SK-N-SH (cell line): ENCODE results near the gene ABLIM1.

Experiments
- EP300 ChIP-seq, 2 experiments: IDR thresholded peaks; 2 replicates each; pipeline versions ENCODE4 v1.4.0 to v1.6.1; 2012; ENCODE audit warnings: borderline replicate concordance in 1 of 2, low read depth in 1 of 2, low read length in 1 of 2
- EZH2phosphoT487 ChIP-seq: fragments of 200-600 bp; sonication (generic); IDR thresholded peaks from 2 replicates; pipeline ENCODE4 v1.6.1; 2017; ENCODE audit warnings: low read depth, mixed run types, mild to moderate bottlenecking, antibody characterized with exemption, moderate library complexity, borderline replicate concordance
- MAX ChIP-seq: IDR thresholded peaks from 2 replicates; pipeline ENCODE4 v1.4.0; 2012; ENCODE audit warnings: low read depth
- POLR2AphosphoS5 ChIP-seq: IDR thresholded peaks from 2 replicates; pipeline ENCODE4 v1.6.1; 2012; ENCODE audit warnings: low read depth, low read length
- RCOR1 ChIP-seq: fragments of 150-350 bp; IDR thresholded peaks from 2 replicates; pipeline ENCODE4 v1.6.1; 2017; ENCODE audit warnings: antibody characterized with exemption, low read length
- RXRA ChIP-seq: IDR thresholded peaks from 2 replicates; pipeline ENCODE4 v1.4.0; 2012; ENCODE audit warnings: low read depth, mild to moderate bottlenecking, borderline replicate concordance
- SIN3A ChIP-seq: IDR thresholded peaks from 2 replicates; pipeline ENCODE4 v1.6.1; 2012; ENCODE audit warnings: low read depth, mild to moderate bottlenecking, low read length, moderate library complexity, borderline replicate concordance
- TEAD4 ChIP-seq: IDR thresholded peaks from 2 replicates; pipeline ENCODE4 v1.4.0; 2012; ENCODE audit warnings: mild to moderate bottlenecking, borderline replicate concordance; ENCODE audit not compliant: insufficient read depth
- USF1 ChIP-seq: IDR thresholded peaks from 2 replicates; pipeline ENCODE4 v1.4.0; 2012; ENCODE audit warnings: low read depth, borderline replicate concordance
- TF ChIP-seq, protein P1 (sequence below): fragments of 200-600 bp; sonication (generic); IDR thresholded peaks from 2 replicates; pipeline ENCODE4 v1.6.1; 2017; ENCODE audit warnings: antibody characterized with exemption, mild to moderate bottlenecking, moderate library complexity
- TF ChIP-seq, protein P2 (sequence below): IDR thresholded peaks from 2 replicates; pipeline ENCODE4; 2012
- TF ChIP-seq, protein P3 (sequence below): IDR thresholded peaks from 2 replicates; pipeline ENCODE4 v1.6.1; 2012; ENCODE audit warnings: mild to moderate bottlenecking, low read depth, low read length, moderate library complexity

DNA sequence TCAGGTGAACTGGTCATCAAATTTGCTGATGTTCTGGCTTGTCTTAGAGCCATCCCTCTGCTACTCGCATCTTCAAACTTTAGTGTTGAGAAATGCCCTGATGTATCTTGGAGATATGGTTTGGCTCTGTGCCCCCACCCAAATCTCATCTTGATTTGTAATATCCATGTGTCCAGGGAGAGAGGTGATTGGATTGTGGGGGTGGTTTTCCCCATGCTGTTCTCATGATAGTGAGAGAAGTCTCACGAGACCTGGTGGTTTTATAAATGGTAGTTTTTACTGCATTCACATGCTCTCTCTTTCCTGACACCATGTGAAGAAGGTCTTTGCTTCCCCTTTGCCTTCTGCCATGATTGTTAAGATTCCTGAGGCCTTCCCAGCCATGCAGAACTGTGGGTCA lies 179.8 kb downstream of the ABLIM1 start:
- TF ChIP-seq, protein P1, sequence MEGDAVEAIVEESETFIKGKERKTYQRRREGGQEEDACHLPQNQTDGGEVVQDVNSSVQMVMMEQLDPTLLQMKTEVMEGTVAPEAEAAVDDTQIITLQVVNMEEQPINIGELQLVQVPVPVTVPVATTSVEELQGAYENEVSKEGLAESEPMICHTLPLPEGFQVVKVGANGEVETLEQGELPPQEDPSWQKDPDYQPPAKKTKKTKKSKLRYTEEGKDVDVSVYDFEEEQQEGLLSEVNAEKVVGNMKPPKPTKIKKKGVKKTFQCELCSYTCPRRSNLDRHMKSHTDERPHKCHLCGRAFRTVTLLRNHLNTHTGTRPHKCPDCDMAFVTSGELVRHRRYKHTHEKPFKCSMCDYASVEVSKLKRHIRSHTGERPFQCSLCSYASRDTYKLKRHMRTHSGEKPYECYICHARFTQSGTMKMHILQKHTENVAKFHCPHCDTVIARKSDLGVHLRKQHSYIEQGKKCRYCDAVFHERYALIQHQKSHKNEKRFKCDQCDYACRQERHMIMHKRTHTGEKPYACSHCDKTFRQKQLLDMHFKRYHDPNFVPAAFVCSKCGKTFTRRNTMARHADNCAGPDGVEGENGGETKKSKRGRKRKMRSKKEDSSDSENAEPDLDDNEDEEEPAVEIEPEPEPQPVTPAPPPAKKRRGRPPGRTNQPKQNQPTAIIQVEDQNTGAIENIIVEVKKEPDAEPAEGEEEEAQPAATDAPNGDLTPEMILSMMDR: no peak
- TF ChIP-seq EZH2phosphoT487 (no peak), RXRA (no peak), USF1 (no peak), SIN3A (no peak), POLR2AphosphoS5 (no peak), EP300 (IDR thresholded peaks at IDR 0.05; ENCODE audit: borderline replicate concordance in 1 of 2, low read depth in 1 of 2, low read length in 1 of 2) (no peak), TEAD4 (no peak), MAX (no peak), RCOR1 (no peak)
- TF ChIP-seq, protein P2, sequence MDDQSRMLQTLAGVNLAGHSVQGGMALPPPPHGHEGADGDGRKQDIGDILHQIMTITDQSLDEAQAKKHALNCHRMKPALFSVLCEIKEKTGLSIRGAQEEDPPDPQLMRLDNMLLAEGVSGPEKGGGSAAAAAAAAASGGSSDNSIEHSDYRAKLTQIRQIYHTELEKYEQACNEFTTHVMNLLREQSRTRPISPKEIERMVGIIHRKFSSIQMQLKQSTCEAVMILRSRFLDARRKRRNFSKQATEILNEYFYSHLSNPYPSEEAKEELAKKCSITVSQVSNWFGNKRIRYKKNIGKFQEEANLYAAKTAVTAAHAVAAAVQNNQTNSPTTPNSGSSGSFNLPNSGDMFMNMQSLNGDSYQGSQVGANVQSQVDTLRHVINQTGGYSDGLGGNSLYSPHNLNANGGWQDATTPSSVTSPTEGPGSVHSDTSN: no peak
- TF ChIP-seq, protein P3, sequence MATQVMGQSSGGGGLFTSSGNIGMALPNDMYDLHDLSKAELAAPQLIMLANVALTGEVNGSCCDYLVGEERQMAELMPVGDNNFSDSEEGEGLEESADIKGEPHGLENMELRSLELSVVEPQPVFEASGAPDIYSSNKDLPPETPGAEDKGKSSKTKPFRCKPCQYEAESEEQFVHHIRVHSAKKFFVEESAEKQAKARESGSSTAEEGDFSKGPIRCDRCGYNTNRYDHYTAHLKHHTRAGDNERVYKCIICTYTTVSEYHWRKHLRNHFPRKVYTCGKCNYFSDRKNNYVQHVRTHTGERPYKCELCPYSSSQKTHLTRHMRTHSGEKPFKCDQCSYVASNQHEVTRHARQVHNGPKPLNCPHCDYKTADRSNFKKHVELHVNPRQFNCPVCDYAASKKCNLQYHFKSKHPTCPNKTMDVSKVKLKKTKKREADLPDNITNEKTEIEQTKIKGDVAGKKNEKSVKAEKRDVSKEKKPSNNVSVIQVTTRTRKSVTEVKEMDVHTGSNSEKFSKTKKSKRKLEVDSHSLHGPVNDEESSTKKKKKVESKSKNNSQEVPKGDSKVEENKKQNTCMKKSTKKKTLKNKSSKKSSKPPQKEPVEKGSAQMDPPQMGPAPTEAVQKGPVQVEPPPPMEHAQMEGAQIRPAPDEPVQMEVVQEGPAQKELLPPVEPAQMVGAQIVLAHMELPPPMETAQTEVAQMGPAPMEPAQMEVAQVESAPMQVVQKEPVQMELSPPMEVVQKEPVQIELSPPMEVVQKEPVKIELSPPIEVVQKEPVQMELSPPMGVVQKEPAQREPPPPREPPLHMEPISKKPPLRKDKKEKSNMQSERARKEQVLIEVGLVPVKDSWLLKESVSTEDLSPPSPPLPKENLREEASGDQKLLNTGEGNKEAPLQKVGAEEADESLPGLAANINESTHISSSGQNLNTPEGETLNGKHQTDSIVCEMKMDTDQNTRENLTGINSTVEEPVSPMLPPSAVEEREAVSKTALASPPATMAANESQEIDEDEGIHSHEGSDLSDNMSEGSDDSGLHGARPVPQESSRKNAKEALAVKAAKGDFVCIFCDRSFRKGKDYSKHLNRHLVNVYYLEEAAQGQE: no peak
